Nephron (organoid): ENCODE data around the gene ABRACL.

ENCODE experiments used
- H3K27ac Mint-ChIP-seq, 3 experiments: 2 replicates each; pipeline ENCODE4 v1.8.0; 2020; ENCODE audit warnings: mixed read lengths in 3 of 3, mild to moderate bottlenecking in 2 of 3, moderate library complexity in 1 of 3
- H3K27me3 Mint-ChIP-seq: 2 replicates; pipeline ENCODE4 v1.8.0; 2021; ENCODE audit warnings: low read depth, mild to moderate bottlenecking, moderate library complexity, mixed read lengths
- H3K36me3 Mint-ChIP-seq: 2 replicates; pipeline ENCODE4 v1.8.0; 2020; ENCODE audit warnings: low read depth, mixed read lengths
- H3K4me1 Mint-ChIP-seq: 2 replicates; pipeline ENCODE4 v1.8.0; 2020; ENCODE audit warnings: mixed read lengths
- H3K4me3 Mint-ChIP-seq, 3 experiments: 2 replicates each; pipeline ENCODE4 v1.8.0; 2020; ENCODE audit warnings: mild to moderate bottlenecking in 3 of 3, mixed read lengths in 3 of 3, moderate library complexity in 2 of 3
- H3K9me3 Mint-ChIP-seq: 2 replicates; pipeline ENCODE4 v1.8.0; 2020; ENCODE audit warnings: mixed read lengths
- CTCF ChIP-seq, 3 experiments: fragments of 200-600 bp; sonication (generic); IDR thresholded peaks; one replicate each; pipeline ENCODE4 v1.5.0; 2021; ENCODE audit warnings: antibody characterized with exemption in 3 of 3; ENCODE audit not compliant: unreplicated experiment in 3 of 3

ABRACL gene

GRCh38 chr6:139055709-139056108 is 27.2 kb downstream of the ABRACL start:
- Mint-ChIP-seq H3K36me3 (no peaks in the 10 kb centered on the region), H3K9me3 (no peaks in the 10 kb centered on the region), H3K4me1 (no peaks in the 10 kb centered on the region), H3K4me3 (no peak overlapping the region), H3K27me3 (no peaks in the 10 kb centered on the region), H3K27ac (no peak overlapping the region)
- no peak for TF ChIP-seq CTCF (IDR thresholded peaks at IDR 0.05; ENCODE audit: unreplicated experiment in 3 of 3)

GRCh38 chr6:139058029-139058428 is 29.5 kb downstream of the ABRACL start:
- H3K4me1 Mint-ChIP-seq: peaks cover 3% of the 10 kb centered on the region
- TF ChIP-seq CTCF (IDR thresholded peaks at IDR 0.05; ENCODE audit: unreplicated experiment in 3 of 3): no peak
- no peak overlapping the region for H3K27ac Mint-ChIP-seq
- H3K4me3 Mint-ChIP-seq: no peak overlapping the region
- H3K36me3 Mint-ChIP-seq: no peaks in the 10 kb centered on the region
- no peaks in the 10 kb centered on the region for H3K27me3 Mint-ChIP-seq
- H3K9me3 Mint-ChIP-seq: no peaks in the 10 kb centered on the region

- H3K36me3 Mint-ChIP-seq: no peaks in the 10 kb centered on the region
- no peak for TF ChIP-seq CTCF (IDR thresholded peaks at IDR 0.05; ENCODE audit: unreplicated experiment in 3 of 3)
- H3K4me1 Mint-ChIP-seq: peaks cover 17% of the 10 kb centered on the region
- no peak overlapping the region for H3K27ac Mint-ChIP-seq
- H3K4me3 Mint-ChIP-seq: no peak overlapping the region
- no peaks in the 10 kb centered on the region for H3K27me3 Mint-ChIP-seq
- H3K9me3 Mint-ChIP-seq: no peaks in the 10 kb centered on the region
Observed at GRCh38 chr6:139060332-139060731, 31.8 kb downstream of the ABRACL start.

- Mint-ChIP-seq H3K27me3 (no peaks in the 10 kb centered on the region), H3K9me3 (no peaks in the 10 kb centered on the region), H3K4me3 (no peak overlapping the region), H3K27ac (no peak overlapping the region), H3K4me1 (peaks cover 35% of the 10 kb centered on the region), H3K36me3 (no peaks in the 10 kb centered on the region)
- no peak for TF ChIP-seq CTCF (IDR thresholded peaks at IDR 0.05; ENCODE audit: unreplicated experiment in 3 of 3)
Observed at GRCh38 chr6:139062932-139063646, 34.5 kb downstream of the ABRACL start.

GRCh38 chr6:139064981-139065665 is 36.6 kb downstream of the ABRACL start:
- Mint-ChIP-seq H3K9me3 (no peaks in the 10 kb centered on the region), H3K27me3 (no peaks in the 10 kb centered on the region), H3K36me3 (no peaks in the 10 kb centered on the region), H3K27ac (peak overlapping the region in 1 of 3 experiments; percentile 30), H3K4me1 (peaks cover 35% of the 10 kb centered on the region), H3K4me3 (peak overlapping the region in 1 of 3 experiments; percentile 57)
- TF ChIP-seq CTCF (IDR thresholded peaks at IDR 0.05; ENCODE audit: unreplicated experiment in 3 of 3): no peak

GRCh38 chr6:139066080-139066479 is 37.5 kb downstream of the ABRACL start:
- no peak overlapping the region for H3K27ac Mint-ChIP-seq
- H3K4me3 Mint-ChIP-seq: no peak overlapping the region
- no peaks in the 10 kb centered on the region for H3K27me3 Mint-ChIP-seq
- H3K9me3 Mint-ChIP-seq: no peaks in the 10 kb centered on the region
- no peaks in the 10 kb centered on the region for H3K36me3 Mint-ChIP-seq
- H3K4me1 Mint-ChIP-seq: peaks cover 35% of the 10 kb centered on the region
- no peak for TF ChIP-seq CTCF (IDR thresholded peaks at IDR 0.05; ENCODE audit: unreplicated experiment in 3 of 3)
